ENCODE measurements around the gene ARID5A.

ARID5A gene

GRCh38 chr2:96508521-96509113 is 27.9 kb upstream of the ARID5A start:
- Histone ChIP-seq H3K9me3 (ENCODE audit: control insufficient read depth in 1 of 2, low read length in 2 of 2) (no peaks in the 10 kb centered on the region), H3K27me3 (ENCODE audit: low read depth, low read length) (no peaks in the 10 kb centered on the region), H3K27ac (ENCODE audit: low read length) (no peak overlapping the region), H3K4me3 (ENCODE audit: low read depth in 1 of 2, low read length in 2 of 2) (peak overlapping the region in 1 of 2 donors; percentile 61), H3K4me1 (ENCODE audit: control insufficient read depth in 1 of 2, insufficient read depth in 2 of 2, low read length in 2 of 2) (peaks cover 0 to 4% of the 10 kb centered on the region in 2 donors), H3K36me3 (ENCODE audit: control insufficient read depth in 1 of 2, insufficient read depth in 2 of 2, low read length in 2 of 2) (no peaks in the 10 kb centered on the region)

- Histone ChIP-seq H3K4me3 (ENCODE audit: low read depth in 1 of 2, low read length in 2 of 2) (no peak overlapping the region), H3K27me3 (ENCODE audit: low read depth, low read length) (no peaks in the 10 kb centered on the region), H3K36me3 (ENCODE audit: control insufficient read depth in 1 of 2, insufficient read depth in 2 of 2, low read length in 2 of 2) (no peaks in the 10 kb centered on the region), H3K9me3 (ENCODE audit: control insufficient read depth in 1 of 2, low read length in 2 of 2) (no peaks in the 10 kb centered on the region), H3K4me1 (ENCODE audit: control insufficient read depth in 1 of 2, insufficient read depth in 2 of 2, low read length in 2 of 2) (peaks cover 0 to 4% of the 10 kb centered on the region in 2 donors), H3K27ac (ENCODE audit: low read length) (no peak overlapping the region)
Observed at GRCh38 chr2:96509114-96509846, 27.3 kb upstream of the ARID5A start.

GRCh38 chr2:96509847-96510230 is 26.7 kb upstream of the ARID5A start:
- no peaks in the 10 kb centered on the region for H3K27me3 ChIP-seq (ENCODE audit: low read depth, low read length)
- H3K4me3 ChIP-seq (ENCODE audit: low read depth in 1 of 2, low read length in 2 of 2), result no peak overlapping the region
- H3K4me1 ChIP-seq (ENCODE audit: control insufficient read depth in 1 of 2, insufficient read depth in 2 of 2, low read length in 2 of 2), result peaks cover 0 to 4% of the 10 kb centered on the region in 2 donors
- no peaks in the 10 kb centered on the region for H3K9me3 ChIP-seq (ENCODE audit: control insufficient read depth in 1 of 2, low read length in 2 of 2)
- no peak overlapping the region for H3K27ac ChIP-seq (ENCODE audit: low read length)
- H3K36me3 ChIP-seq (ENCODE audit: control insufficient read depth in 1 of 2, insufficient read depth in 2 of 2, low read length in 2 of 2), result no peaks in the 10 kb centered on the region

GRCh38 chr2:96510931-96511595 is 25.5 kb upstream of the ARID5A start:
- H3K27ac ChIP-seq (ENCODE audit: low read length), result no peak overlapping the region
- no peaks in the 10 kb centered on the region for H3K27me3 ChIP-seq (ENCODE audit: low read depth, low read length)
- peaks cover 0 to under 1% of the 10 kb centered on the region in 2 donors for H3K9me3 ChIP-seq (ENCODE audit: control insufficient read depth in 1 of 2, low read length in 2 of 2)
- H3K36me3 ChIP-seq (ENCODE audit: control insufficient read depth in 1 of 2, insufficient read depth in 2 of 2, low read length in 2 of 2), result no peaks in the 10 kb centered on the region
- no peak overlapping the region for H3K4me3 ChIP-seq (ENCODE audit: low read depth in 1 of 2, low read length in 2 of 2)
- peaks cover 0 to 4% of the 10 kb centered on the region in 2 donors for H3K4me1 ChIP-seq (ENCODE audit: control insufficient read depth in 1 of 2, insufficient read depth in 2 of 2, low read length in 2 of 2)

GRCh38 chr2:96511851-96512250 is 24.7 kb upstream of the ARID5A start:
- Histone ChIP-seq H3K4me3 (ENCODE audit: low read depth in 1 of 2, low read length in 2 of 2) (no peak overlapping the region), H3K4me1 (ENCODE audit: control insufficient read depth in 1 of 2, insufficient read depth in 2 of 2, low read length in 2 of 2) (peaks cover 0 to 4% of the 10 kb centered on the region in 2 donors), H3K27me3 (ENCODE audit: low read depth, low read length) (no peaks in the 10 kb centered on the region), H3K27ac (ENCODE audit: low read length) (no peak overlapping the region), H3K36me3 (ENCODE audit: control insufficient read depth in 1 of 2, insufficient read depth in 2 of 2, low read length in 2 of 2) (no peaks in the 10 kb centered on the region), H3K9me3 (ENCODE audit: control insufficient read depth in 1 of 2, low read length in 2 of 2) (peaks cover 0 to 3% of the 10 kb centered on the region in 2 donors)

- peaks cover 0 to 4% of the 10 kb centered on the region in 2 donors for H3K4me1 ChIP-seq (ENCODE audit: control insufficient read depth in 1 of 2, insufficient read depth in 2 of 2, low read length in 2 of 2)
- H3K4me3 ChIP-seq (ENCODE audit: low read depth in 1 of 2, low read length in 2 of 2), result no peak overlapping the region
- H3K27me3 ChIP-seq (ENCODE audit: low read depth, low read length), result no peaks in the 10 kb centered on the region
- H3K9me3 ChIP-seq (ENCODE audit: control insufficient read depth in 1 of 2, low read length in 2 of 2), result peaks cover 0 to 3% of the 10 kb centered on the region in 2 donors
- no peak overlapping the region for H3K27ac ChIP-seq (ENCODE audit: low read length)
- no peaks in the 10 kb centered on the region for H3K36me3 ChIP-seq (ENCODE audit: control insufficient read depth in 1 of 2, insufficient read depth in 2 of 2, low read length in 2 of 2)
Observed at GRCh38 chr2:96512341-96512740, 24.2 kb upstream of the ARID5A start.

DNA sequence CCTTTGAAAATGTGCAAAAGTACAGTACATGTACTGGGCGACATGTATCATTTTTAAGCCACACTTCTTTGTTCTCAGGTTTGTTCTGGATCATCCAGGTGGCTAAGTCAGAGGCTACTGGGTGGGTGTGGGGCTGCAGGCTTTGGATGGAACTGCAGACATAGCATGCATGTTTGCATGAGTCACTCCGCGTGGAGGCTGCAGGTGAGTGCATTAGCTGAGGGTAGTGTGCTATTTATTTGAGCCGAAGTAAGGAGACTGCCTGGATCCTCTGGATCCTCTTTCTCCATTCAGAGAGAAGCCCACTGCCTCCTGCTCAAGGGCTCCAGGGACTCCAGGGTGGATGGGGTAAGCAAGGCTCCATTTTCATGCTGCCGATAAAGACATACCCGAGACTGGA is 22.0 kb upstream of the ARID5A start:
- Histone ChIP-seq H3K4me1 (ENCODE audit: control insufficient read depth in 1 of 2, insufficient read depth in 2 of 2, low read length in 2 of 2) (no peaks in the 10 kb centered on the region), H3K36me3 (ENCODE audit: control insufficient read depth in 1 of 2, insufficient read depth in 2 of 2, low read length in 2 of 2) (no peaks in the 10 kb centered on the region), H3K27me3 (ENCODE audit: low read depth, low read length) (no peaks in the 10 kb centered on the region)

GRCh38 chr2:96517079-96517478 is 19.5 kb upstream of the ARID5A start:
- no peaks in the 10 kb centered on the region for H3K36me3 ChIP-seq (ENCODE audit: control insufficient read depth in 1 of 2, insufficient read depth in 2 of 2, low read length in 2 of 2)
- H3K4me3 ChIP-seq (ENCODE audit: low read depth in 1 of 2, low read length in 2 of 2), result no peak overlapping the region
- H3K4me1 ChIP-seq (ENCODE audit: control insufficient read depth in 1 of 2, insufficient read depth in 2 of 2, low read length in 2 of 2), result no peaks in the 10 kb centered on the region
- H3K27me3 ChIP-seq (ENCODE audit: low read depth, low read length), result no peaks in the 10 kb centered on the region
- H3K9me3 ChIP-seq (ENCODE audit: control insufficient read depth in 1 of 2, low read length in 2 of 2), result peaks cover 0 to 6% of the 10 kb centered on the region in 2 donors
- no peak overlapping the region for H3K27ac ChIP-seq (ENCODE audit: low read length)

More for the DNA sequence above, 22.0 kb upstream of the ARID5A start:
- Histone ChIP-seq H3K9me3 (ENCODE audit: control insufficient read depth in 1 of 2, low read length in 2 of 2) (peaks cover 0 to 6% of the 10 kb centered on the region in 2 donors), H3K27ac (ENCODE audit: low read length) (no peak overlapping the region), H3K4me3 (ENCODE audit: low read depth in 1 of 2, low read length in 2 of 2) (no peak overlapping the region)

DNA sequence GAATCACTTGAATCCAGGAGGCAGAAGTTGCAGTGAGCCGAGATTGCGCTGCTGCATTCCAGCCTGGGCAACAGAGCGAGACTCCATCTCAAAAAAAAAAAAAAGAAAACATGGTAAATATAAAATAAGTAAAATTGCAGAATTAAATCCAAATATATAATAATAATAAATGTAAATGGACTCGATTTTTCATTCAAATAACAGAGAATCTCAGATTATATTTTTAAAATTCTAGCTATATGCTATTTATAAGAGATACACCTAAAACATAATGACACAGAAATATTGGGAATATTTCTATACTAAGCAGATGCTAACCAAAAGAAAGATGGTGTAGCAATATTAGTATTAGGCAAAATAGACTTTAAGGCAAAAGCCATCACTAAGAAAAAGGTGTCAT is 16.3 kb upstream of the ARID5A start:
- no peak overlapping the region for H3K27ac ChIP-seq (ENCODE audit: low read length)
- H3K36me3 ChIP-seq (ENCODE audit: control insufficient read depth in 1 of 2, insufficient read depth in 2 of 2, low read length in 2 of 2), result no peaks in the 10 kb centered on the region
- no peak overlapping the region for H3K4me3 ChIP-seq (ENCODE audit: low read depth in 1 of 2, low read length in 2 of 2)
- H3K4me1 ChIP-seq (ENCODE audit: control insufficient read depth in 1 of 2, insufficient read depth in 2 of 2, low read length in 2 of 2), result no peaks in the 10 kb centered on the region
- H3K27me3 ChIP-seq (ENCODE audit: low read depth, low read length), result no peaks in the 10 kb centered on the region
- H3K9me3 ChIP-seq (ENCODE audit: control insufficient read depth in 1 of 2, low read length in 2 of 2), result peaks cover 0 to 6% of the 10 kb centered on the region in 2 donors

DNA sequence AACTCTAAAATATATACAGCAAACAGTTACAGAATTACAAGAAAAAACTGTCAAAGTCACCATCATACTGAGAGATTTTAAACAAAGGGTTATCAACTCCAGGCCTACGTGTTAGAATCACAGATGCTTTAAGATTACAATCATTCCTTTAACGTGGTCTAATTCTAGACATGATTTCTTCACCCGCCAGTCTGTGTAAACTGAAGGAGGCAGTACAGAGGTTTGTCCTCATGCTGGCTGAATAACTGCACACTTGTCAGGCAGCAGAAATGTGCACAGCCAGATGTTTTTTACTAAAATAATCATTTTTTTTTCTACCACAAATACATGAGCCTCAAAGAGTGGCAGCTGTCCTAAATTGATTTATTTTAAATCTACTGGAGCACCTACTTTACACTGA is 15.9 kb upstream of the ARID5A start:
- Histone ChIP-seq H3K27me3 (ENCODE audit: low read depth, low read length) (no peaks in the 10 kb centered on the region), H3K36me3 (ENCODE audit: control insufficient read depth in 1 of 2, insufficient read depth in 2 of 2, low read length in 2 of 2) (no peaks in the 10 kb centered on the region), H3K27ac (ENCODE audit: low read length) (no peak overlapping the region), H3K9me3 (ENCODE audit: control insufficient read depth in 1 of 2, low read length in 2 of 2) (peaks cover 0 to 6% of the 10 kb centered on the region in 2 donors), H3K4me3 (ENCODE audit: low read depth in 1 of 2, low read length in 2 of 2) (no peak overlapping the region), H3K4me1 (ENCODE audit: control insufficient read depth in 1 of 2, insufficient read depth in 2 of 2, low read length in 2 of 2) (no peaks in the 10 kb centered on the region)

DNA sequence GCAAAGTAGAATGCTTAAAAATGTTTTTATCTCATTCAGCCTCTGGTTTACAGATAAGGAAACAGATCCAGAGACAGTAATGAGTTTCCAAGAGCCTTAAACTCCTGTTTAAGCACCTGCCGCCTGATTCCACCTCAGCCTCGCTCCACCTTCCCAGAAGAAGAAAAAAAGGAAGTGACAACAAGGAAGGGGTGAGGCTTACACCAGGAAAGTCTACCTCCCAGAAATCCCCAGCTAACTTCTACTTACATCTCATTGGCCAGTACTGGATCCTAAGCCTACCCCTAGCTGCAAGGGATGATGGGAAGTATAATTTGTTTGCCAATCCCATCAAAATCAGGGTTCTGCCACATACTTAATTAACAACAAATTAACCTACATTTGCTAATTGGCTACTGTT is 15.3 kb upstream of the ARID5A start:
- Histone ChIP-seq H3K4me3 (ENCODE audit: low read depth in 1 of 2, low read length in 2 of 2) (no peak overlapping the region), H3K27me3 (ENCODE audit: low read depth, low read length) (no peaks in the 10 kb centered on the region), H3K36me3 (ENCODE audit: control insufficient read depth in 1 of 2, insufficient read depth in 2 of 2, low read length in 2 of 2) (no peaks in the 10 kb centered on the region), H3K4me1 (ENCODE audit: control insufficient read depth in 1 of 2, insufficient read depth in 2 of 2, low read length in 2 of 2) (no peaks in the 10 kb centered on the region), H3K27ac (ENCODE audit: low read length) (no peak overlapping the region), H3K9me3 (ENCODE audit: control insufficient read depth in 1 of 2, low read length in 2 of 2) (peaks cover 0 to 4% of the 10 kb centered on the region in 2 donors)

Data from muscle layer of duodenum (tissue), 2 donors.